RCC 7860 (cell line): ENCODE results near the gene ANKS1B.
A peak's percentile ranks its signal among the peaks of the same experiment; 100 is the strongest.
"Not testable (repeated sequence)": the region's sequence is repeated elsewhere in the genome, so short reads cannot be mapped to it uniquely, and the experiment has no call there.

Source experiments
- DNase-seq: peaks from one replicate; pipeline ENCODE4 v3.0.0-alpha.2; 2015; ENCODE audit warnings: low spot score
- FAIRE-seq: peaks from 2 replicates; lab custom pipeline; 2012; peaks lifted over from hg19 to GRCh38; lab: Jason Lieb, UNC

ANKS1B gene

GRCh38 chr12:99879439-99879838 lies 105.3 kb downstream of the ANKS1B start:
- no peak for DNase-seq
- no peak for FAIRE-seq

GRCh38 chr12:99875081-99875480 lies 109.7 kb downstream of the ANKS1B start:
- FAIRE-seq: no peak

DNA sequence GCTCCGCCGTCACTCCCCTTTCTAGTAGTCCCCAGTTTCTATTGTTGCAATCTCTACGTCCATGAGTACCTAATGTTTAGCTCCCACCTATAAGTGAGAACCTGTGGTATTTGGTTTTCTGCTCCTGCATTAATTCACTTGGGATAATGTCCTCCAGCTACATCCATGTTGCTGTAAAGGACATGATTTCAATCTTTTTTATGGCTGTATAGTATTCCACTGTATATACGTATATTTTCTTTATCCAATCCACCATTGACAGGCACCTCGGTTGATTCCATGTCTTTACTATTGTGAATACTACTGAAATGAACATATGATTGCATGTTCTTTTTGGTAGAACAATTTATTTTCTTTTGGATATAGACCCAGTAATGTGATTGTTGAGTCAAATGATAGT lies 114.7 kb downstream of the ANKS1B start:
- FAIRE-seq: no peak
- no peak for DNase-seq

More at GRCh38 chr12:99875081-99875480, 109.7 kb downstream of the ANKS1B start:
- no peak for DNase-seq

- no peak for FAIRE-seq
- DNase-seq: no peak
Measured at GRCh38 chr12:99861731-99862130, 123.0 kb downstream of the ANKS1B start.

GRCh38 chr12:99859126-99859525 lies 125.6 kb downstream of the ANKS1B start:
- no peak for DNase-seq
- no peak for FAIRE-seq

- DNase-seq (no peak), FAIRE-seq (no peak)
Measured at GRCh38 chr12:99852666-99853065, 132.1 kb downstream of the ANKS1B start.

GRCh38 chr12:99847936-99848335 lies 136.8 kb downstream of the ANKS1B start:
- no peak for FAIRE-seq
- no peak for DNase-seq

GRCh38 chr12:99834710-99835109 lies 150.0 kb downstream of the ANKS1B start:
- FAIRE-seq: no peak
- DNase-seq: no peak

DNA sequence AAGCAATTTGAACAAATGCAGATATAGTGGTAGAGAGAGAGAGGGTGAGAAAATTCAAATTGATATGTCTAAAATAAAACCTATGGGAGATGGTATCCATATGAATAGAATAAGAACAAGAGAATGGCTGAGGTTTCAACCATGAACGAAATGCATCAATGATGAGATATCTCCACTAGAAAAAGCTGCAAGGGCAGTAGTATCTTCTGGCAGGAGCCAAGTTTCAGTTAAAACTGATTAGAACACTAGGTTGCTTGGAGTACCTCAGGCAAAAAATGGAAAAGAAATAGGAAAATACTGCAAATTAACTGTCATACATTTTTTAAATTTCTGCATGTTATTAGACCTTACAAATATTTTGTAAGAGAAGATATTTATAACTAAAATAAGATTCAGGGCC lies 151.3 kb downstream of the ANKS1B start:
- DNase-seq (no peak), FAIRE-seq (no peak)

- FAIRE-seq (no peak), DNase-seq (no peak)
Measured at GRCh38 chr12:99824900-99825542, 159.7 kb downstream of the ANKS1B start.

DNA sequence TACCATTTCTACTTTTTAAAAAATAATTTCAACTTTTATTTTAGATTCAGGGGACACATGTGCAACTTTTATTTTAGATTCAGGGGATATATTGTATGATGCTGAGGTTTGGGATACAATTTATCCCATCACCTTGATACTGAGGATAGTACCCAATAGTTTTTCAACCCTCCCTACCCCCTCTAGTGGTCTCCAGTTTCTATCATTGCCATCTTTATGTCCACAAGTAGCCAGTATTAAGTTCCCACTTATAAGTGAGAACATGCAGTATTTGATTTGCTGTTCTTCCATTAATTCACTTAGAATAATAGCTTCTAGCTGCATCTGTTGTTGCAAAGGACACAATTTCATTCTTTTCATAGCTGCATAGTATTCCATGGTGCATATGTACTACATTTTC lies 162.5 kb downstream of the ANKS1B start:
- DNase-seq (no peak), FAIRE-seq (no peak)

DNA sequence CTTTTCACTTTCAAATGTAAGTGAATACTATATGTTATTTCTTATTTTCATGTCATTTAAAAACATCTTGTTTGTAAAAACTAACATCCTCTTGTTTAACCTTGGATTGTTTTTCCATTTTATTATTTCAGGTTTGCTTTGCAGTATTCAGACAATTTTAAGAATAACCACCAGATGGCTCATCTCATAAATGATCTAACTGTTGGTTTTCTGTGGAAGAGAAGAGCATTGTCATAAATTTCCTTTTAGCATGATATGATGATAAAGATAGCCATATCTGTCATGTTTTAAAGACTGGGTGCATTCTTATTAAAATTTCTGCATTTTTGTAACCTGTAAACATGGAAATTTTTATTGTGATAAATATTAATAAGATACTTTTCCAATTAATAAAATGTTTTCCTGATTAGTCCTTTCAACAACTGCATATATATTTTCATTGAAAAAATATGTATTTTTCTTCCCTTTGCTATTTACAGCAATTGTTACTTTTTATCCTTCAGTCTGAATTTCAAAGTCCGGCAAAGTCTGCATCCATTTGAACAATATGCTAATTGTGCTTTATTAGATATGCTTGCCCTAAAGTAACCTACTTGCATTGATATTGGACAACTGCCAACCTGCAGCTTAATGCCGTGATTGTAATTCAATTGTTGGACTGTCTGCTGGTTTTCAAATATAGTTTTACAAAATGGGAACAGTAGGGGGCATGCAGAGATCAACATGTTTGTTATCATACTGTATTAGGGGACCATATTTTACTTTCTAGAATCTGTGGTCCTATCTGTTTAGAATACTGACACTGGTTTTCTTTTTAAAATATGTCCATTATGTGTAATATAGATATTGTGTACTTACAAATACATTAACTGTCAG lies 173.8 kb downstream of the ANKS1B start:
- FAIRE-seq (peak; percentile 82), DNase-seq (peak; percentile 29)

- DNase-seq (no peak), FAIRE-seq (no peak)
Measured at GRCh38 chr12:99809909-99810308, 174.8 kb downstream of the ANKS1B start.

- no peak for DNase-seq
- FAIRE-seq: no peak
Measured at GRCh38 chr12:99806304-99806703, 178.4 kb downstream of the ANKS1B start.

DNA sequence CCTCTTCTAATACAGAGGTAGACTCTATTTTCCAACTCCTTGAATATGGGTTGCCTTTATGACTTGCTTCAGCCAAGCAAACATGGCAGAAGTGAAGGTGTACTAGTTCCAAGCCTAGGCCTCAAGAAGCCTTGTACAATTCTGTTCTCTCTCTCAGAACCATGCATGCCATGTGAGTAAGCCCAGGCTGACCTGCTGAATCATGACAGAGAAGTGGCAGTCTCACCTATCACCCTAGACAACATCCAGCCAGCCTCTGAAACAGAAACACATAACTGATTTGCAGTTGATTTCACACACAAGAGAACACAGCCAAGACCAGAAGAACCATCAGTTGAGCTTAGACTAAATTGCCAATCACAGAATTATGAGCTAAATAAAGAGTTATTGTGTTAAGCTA lies 180.0 kb downstream of the ANKS1B start:
- no peak for DNase-seq

GRCh38 chr12:99800605-99801004 lies 184.1 kb downstream of the ANKS1B start:
- FAIRE-seq (no peak), DNase-seq (no peak)

More for the DNA sequence above, 180.0 kb downstream of the ANKS1B start:
- FAIRE-seq: no peak

GRCh38 chr12:99797931-99798330 lies 186.8 kb downstream of the ANKS1B start:
- not testable (repeated sequence) for FAIRE-seq

GRCh38 chr12:99783421-99783820 lies 201.3 kb downstream of the ANKS1B start:
- DNase-seq (no peak), FAIRE-seq (no peak)

More at GRCh38 chr12:99797931-99798330, 186.8 kb downstream of the ANKS1B start:
- DNase-seq: not testable (repeated sequence)

GRCh38 chr12:99772274-99772673 lies 212.5 kb downstream of the ANKS1B start:
- FAIRE-seq (no peak), DNase-seq (no peak)

DNA sequence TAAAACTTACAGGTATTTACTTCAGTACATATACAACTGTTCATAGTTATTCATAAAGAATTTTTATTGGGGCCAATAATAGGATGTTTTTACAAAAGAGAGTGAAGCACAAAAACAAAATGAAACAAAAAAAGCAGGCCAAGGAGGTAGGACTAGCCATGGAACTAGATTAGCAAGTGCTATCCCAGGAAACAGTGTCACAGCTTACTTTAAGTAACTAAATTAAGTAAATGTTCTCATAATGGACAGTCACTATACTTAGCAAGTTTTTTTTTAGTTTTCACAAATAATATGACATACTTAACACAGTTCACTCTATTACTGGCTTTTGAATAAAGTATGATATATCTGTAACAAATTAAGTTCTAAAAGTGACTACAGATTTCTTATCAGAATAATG lies 213.1 kb downstream of the ANKS1B start:
- DNase-seq (no peak), FAIRE-seq (no peak)

DNA sequence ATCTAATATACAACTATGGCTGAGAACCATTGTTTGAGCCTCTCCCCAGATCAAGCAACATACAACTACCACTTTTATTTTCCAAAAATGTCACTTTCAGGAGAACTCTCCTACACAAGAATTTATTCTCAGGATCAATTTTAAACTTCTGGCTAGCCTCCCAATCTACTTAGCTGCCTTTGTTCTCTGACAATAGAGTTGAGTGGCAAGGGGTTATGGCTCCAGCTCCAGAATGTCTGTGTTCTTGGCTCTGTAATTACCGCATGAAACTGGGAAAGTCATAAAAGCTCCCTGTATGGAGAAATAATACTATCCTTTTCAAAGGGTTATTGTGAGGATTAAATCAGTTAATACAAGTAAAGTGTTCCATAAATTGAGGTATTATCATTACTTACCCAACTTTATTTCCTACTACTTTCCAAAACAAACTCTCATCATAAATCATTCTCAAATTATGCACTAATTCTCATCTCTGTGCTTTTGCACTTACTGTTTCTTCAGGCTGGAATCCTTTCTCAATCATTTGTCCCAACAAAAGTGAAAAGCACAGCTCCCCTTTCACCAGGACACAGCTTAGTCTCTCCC lies 215.2 kb downstream of the ANKS1B start:
- FAIRE-seq: no peak
- DNase-seq: no peak

DNA sequence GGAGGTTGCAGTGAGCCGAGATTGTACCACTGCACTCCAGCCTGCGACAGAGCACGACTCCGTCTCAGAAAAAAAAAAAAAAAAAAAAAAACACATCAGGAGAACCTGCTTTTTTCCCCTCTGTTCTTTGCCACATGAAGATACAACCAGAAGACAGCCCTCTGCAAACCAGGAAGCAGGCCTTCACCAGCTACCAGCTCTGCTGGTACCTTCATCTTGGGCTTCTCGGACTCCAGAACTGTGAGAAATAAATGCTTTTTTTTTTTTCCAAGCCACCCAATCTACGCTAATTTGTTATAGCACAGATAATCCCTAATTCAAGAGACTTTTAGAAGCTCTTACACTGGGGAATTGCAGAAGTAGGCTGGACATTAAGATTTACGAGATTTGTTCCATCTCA lies 216.0 kb downstream of the ANKS1B start:
- FAIRE-seq: no peak

More for the DNA sequence above, 216.0 kb downstream of the ANKS1B start:
- DNase-seq: no peak
